GM12878 (cell line): ENCODE results near the gene MAGED4. TPM values are rescaled to one million over a fixed set of nuclear protein-coding genes. Genes with fewer than 3 reads are reported as not detected.

Experiments
- ATAC-seq: fragments of 200-7000 bp; cut with Tn5 transposase; 3 replicates; pipeline ENCODE4 v1.9.1; 2020; ENCODE audit warnings: mild to moderate bottlenecking, moderate library complexity
- BruUV-seq: library from RNA; stranded (reverse); fragments of 400-500 nt; replicated peaks from 2 replicates; lab custom pipeline; 2021; lab: Mats Ljungman, UMichigan
- CTCF ChIA-PET: fragments of 300-600 bp; sonication (Branson Sonifier 250); formaldehyde crosslinking; extraction: SDS; loops from one replicate; lab custom pipeline; 2021; ENCODE audit warnings: inconsistent platforms; lab: Yijun Ruan, JAX
- POLR2A ChIA-PET: fragments of 350-600 bp; formaldehyde crosslinking; extraction: SDS; loops from one replicate; lab custom pipeline; 2021; ENCODE audit warnings: inconsistent platforms; lab: Charles Lee
- RAD21 ChIA-PET: fragments of 300-600 bp; sonication (Branson Sonifier 250); formaldehyde crosslinking; loops from one replicate; lab custom pipeline; 2023; ENCODE audit warnings: antibody characterized with exemption; ENCODE audit not compliant: unreplicated experiment; lab: Charles Lee
- SMC1A ChIA-PET: fragments of 300-600 bp; sonication (Branson Sonifier 250); formaldehyde crosslinking; loops from one replicate; lab custom pipeline; 2023; ENCODE audit not compliant: unreplicated experiment, uncharacterized antibody; lab: Charles Lee
- DNase-seq: peaks from one replicate; pipeline ENCODE4 v3.0.0-alpha.2; 2011; ENCODE audit warnings: low read depth, low spot score
- FAIRE-seq: peaks from 3 replicates; lab custom pipeline; 2011; peaks lifted over from hg19 to GRCh38; lab: Jason Lieb, UNC
- H2AFZ ChIP-seq: 2 replicates; pipeline ENCODE4 v1.6.0; 2011; ENCODE audit warnings: low read depth, low read length, control low read depth; ENCODE audit not compliant: control insufficient read depth
- H3K27ac ChIP-seq: 2 replicates; pipeline ENCODE4 v1.5.1; 2011; ENCODE audit warnings: control low read depth; ENCODE audit not compliant: control insufficient read depth, insufficient read depth
- H3K27me3 ChIP-seq, 2 experiments: replicated peaks in 1 of 2; 2 replicates each; pipeline versions ENCODE4 v1.6.0 to v1.6.1; 2011; ENCODE audit warnings: low read length in 1 of 2; ENCODE audit not compliant: control insufficient read depth in 2 of 2, insufficient read depth in 2 of 2
- H3K36me3 ChIP-seq, 2 experiments: 2 replicates each; pipeline ENCODE4 v1.5.1; 2011; ENCODE audit warnings: low read length in 1 of 2; ENCODE audit not compliant: control insufficient read depth in 2 of 2, insufficient read depth in 2 of 2
- H3K4me1 ChIP-seq: 2 replicates; pipeline ENCODE4 v1.6.1; 2011; ENCODE audit warnings: mild to moderate bottlenecking, low read length, moderate library complexity, mixed read lengths; ENCODE audit not compliant: control insufficient read depth, insufficient read depth
- H3K4me2 ChIP-seq: 2 replicates; pipeline ENCODE4 v1.6.0; 2011; ENCODE audit warnings: control low read depth; ENCODE audit not compliant: control insufficient read depth, insufficient read depth
- H3K4me3 ChIP-seq: fragments of 200-600 bp; sonication (generic); 2 replicates; pipeline ENCODE4 v1.5.1; 2016
- H3K79me2 ChIP-seq: 2 replicates; pipeline ENCODE4 v1.6.0; 2011; ENCODE audit warnings: low read length; ENCODE audit not compliant: control insufficient read depth, insufficient read depth
- H3K9ac ChIP-seq: 2 replicates; pipeline ENCODE4 v1.8.0; 2011; ENCODE audit warnings: low read length, control low read depth, mixed read lengths; ENCODE audit not compliant: control insufficient read depth, insufficient read depth
- H3K9me3 ChIP-seq: replicated peaks from 3 replicates; pipeline ENCODE4 v1.5.1; 2011; ENCODE audit warnings: mild to moderate bottlenecking, low read length; ENCODE audit not compliant: control insufficient read depth, insufficient read depth
- H4K20me1 ChIP-seq: 2 replicates; pipeline ENCODE4 v1.6.0; 2011; ENCODE audit not compliant: control insufficient read depth, insufficient read depth
- BHLHE40 ChIP-seq, 2 experiments: fragments of 450-650 bp in 1 of 2; IDR thresholded peaks; 2 replicates each; pipeline ENCODE4 v1.6.1; 2011 to 2017; ENCODE audit warnings: low read depth in 2 of 2, borderline replicate concordance in 1 of 2, improper control_type of control experiment in 1 of 2, low read length in 1 of 2, mild to moderate bottlenecking in 1 of 2
- BMI1 ChIP-seq: fragments of 450-650 bp; IDR thresholded peaks from 2 replicates; pipeline ENCODE4 v1.6.1; 2016; ENCODE audit warnings: mild to moderate bottlenecking, moderate library complexity, borderline replicate concordance
- BRCA1 ChIP-seq: IDR thresholded peaks from 2 replicates; pipeline ENCODE4 v1.6.1; 2011; ENCODE audit warnings: low read depth, low read length, improper control_type of control experiment
- EP300 ChIP-seq, 2 experiments: fragments of 150-350 bp in 1 of 2; IDR thresholded peaks; 2 replicates each; pipeline ENCODE4 v1.6.1; 2011 to 2012; ENCODE audit warnings: low read depth in 2 of 2, low read length in 2 of 2, borderline replicate concordance in 1 of 2, improper control_type of control experiment in 1 of 2, inconsistent platforms in 1 of 2; ENCODE audit not compliant: control insufficient read depth in 1 of 2
- ESRRA ChIP-seq: IDR thresholded peaks from 2 replicates; pipeline ENCODE4 v1.6.1; 2012; ENCODE audit warnings: mild to moderate bottlenecking, low read length, improper control_type of control experiment
- MTA2 ChIP-seq: fragments of 450-650 bp; IDR thresholded peaks from 2 replicates; pipeline ENCODE4 v1.6.1; 2016; ENCODE audit warnings: low read depth, mild to moderate bottlenecking, moderate library complexity
- NFXL1 ChIP-seq: fragments of 450-650 bp; IDR thresholded peaks from 2 replicates; pipeline ENCODE4 v1.6.1; 2017; ENCODE audit warnings: antibody characterized with exemption, mild to moderate bottlenecking, borderline replicate concordance
- NFYA ChIP-seq: IDR thresholded peaks from 2 replicates; pipeline ENCODE4 v1.6.1; 2011; ENCODE audit warnings: low read depth, mild to moderate bottlenecking, low read length, improper control_type of control experiment, borderline replicate concordance
- POLR2AphosphoS2 ChIP-seq: IDR thresholded peaks from 2 replicates; pipeline ENCODE4 v1.6.1; 2011; ENCODE audit warnings: low read depth, mild to moderate bottlenecking, low read length, improper control_type of control experiment, moderate library complexity
- POLR2AphosphoS5 ChIP-seq: IDR thresholded peaks from 2 replicates; pipeline ENCODE4 v1.6.1; 2011; ENCODE audit warnings: mild to moderate bottlenecking, low read length, inconsistent platforms
- RB1 ChIP-seq: fragments of 450-650 bp; formaldehyde crosslinking; IDR thresholded peaks from 2 replicates; pipeline ENCODE4 v1.6.1; 2017; ENCODE audit warnings: mild to moderate bottlenecking, borderline replicate concordance
- RELA ChIP-seq: fragments of 450-650 bp; IDR thresholded peaks from 2 replicates; pipeline ENCODE4 v1.8.0; 2014; ENCODE audit warnings: borderline replicate concordance; ENCODE audit not compliant: partially characterized antibody
- TBL1XR1 ChIP-seq: IDR thresholded peaks from 2 replicates; pipeline ENCODE4 v1.6.1; 2012; ENCODE audit warnings: low read depth, low read length, improper control_type of control experiment
- ZNF622 ChIP-seq: fragments of 450-650 bp; IDR thresholded peaks from 2 replicates; pipeline ENCODE4 v1.6.1; 2017; ENCODE audit warnings: mild to moderate bottlenecking, inconsistent platforms
- WGBS: methylation state at CpG from one replicate; pipeline ENCODE4 v1.1.6; 2016; ENCODE audit warnings: low lambda C conversion rate; ENCODE audit not compliant: insufficient replicate concordance, insufficient coverage; ENCODE audit errors: missing lambda C conversion rate; 5-methylcytosine and 5-hydroxymethylcytosine counted together
- in situ Hi-C: fragments of 300-500 bp; cut with MboI; formaldehyde crosslinking; loops from 9 replicates; pipeline ENCODE4 v1.14.3; 2018; ENCODE audit warnings: mixed read lengths
- intact Hi-C: fragments of 100-400 bp; cut with micrococcal nuclease; formaldehyde crosslinking; loops from one replicate; pipeline ENCODE4 v1.14.2; 2022; ENCODE audit not compliant: unreplicated experiment
- polyA plus RNA-seq, 11 experiments: library from polyadenylated mRNA; depleted of rRNA in 4 of 11; unstranded in 6 of 11; stranded (reverse) in 5 of 11; fragments of >200 nt; fragmentation: Nextera tagmentation in 4 of 11; fragmentation: Illumina TruSeq in 1 of 11; extraction: Ambion mirVana in 4 of 11; extraction: Trizol in 1 of 11; gene quantifications; 1 replicate in 1 of 11; 2 replicates in 10 of 11; pipeline versions ENCODE4 v1.2.1 to v1.2.3, GENCODE V29; 2011 to 2016; ENCODE audit warnings: inconsistent platforms in 2 of 11, missing spikeins in 2 of 11, low read depth in 1 of 11
- total RNA-seq, 4 experiments: library from RNA; depleted of rRNA in 3 of 4; stranded (reverse); fragments of >200 nt in 3 of 4; fragmentation: Illumina TruSeq in 1 of 4; extraction: Trizol in 1 of 4; gene quantifications; 2 replicates each; pipeline versions ENCODE4 v1.2.1 to v1.2.3, GENCODE V29; 2013 to 2021
- TF ChIP-seq, protein P1 (sequence below): fragments of 450-650 bp; IDR thresholded peaks from 2 replicates; pipeline ENCODE4 v1.6.1; 2017; ENCODE audit warnings: antibody characterized with exemption, mild to moderate bottlenecking, moderate library complexity
- TF ChIP-seq, protein P2 (sequence below): fragments of 450-650 bp; IDR thresholded peaks from 2 replicates; pipeline ENCODE4 v1.6.1; 2017; ENCODE audit warnings: mild to moderate bottlenecking
- TF ChIP-seq, protein P3 (sequence below): IDR thresholded peaks from 2 replicates; pipeline ENCODE4 v1.6.1; 2012; ENCODE audit warnings: low read depth, low read length, improper control_type of control experiment

The MAGED4 gene
- total and polyA plus RNA-seq, 10 of the 15 experiments (the other 5 are each of a cell fraction or from before 2014, with no cell fraction given): not detected

DNA sequence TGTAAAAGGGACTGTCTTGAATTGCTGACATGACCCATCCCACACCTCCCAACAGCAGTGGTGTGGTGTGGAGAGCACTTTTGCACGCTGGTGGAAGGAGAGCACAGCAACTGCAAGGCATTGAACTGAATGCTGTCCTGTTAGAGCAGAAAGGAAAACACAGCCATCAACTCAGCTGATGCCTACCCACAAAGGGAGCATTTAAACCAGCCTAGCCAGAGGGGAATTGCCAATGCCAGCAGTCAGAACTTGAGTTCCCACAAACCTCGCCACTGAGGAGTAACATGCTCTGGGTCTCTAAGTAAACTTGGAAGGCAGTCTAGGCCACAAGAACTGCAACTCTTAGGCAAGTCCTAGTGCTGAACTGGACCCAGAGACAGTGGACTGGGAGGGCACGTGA lies 31.9 kb downstream of the MAGED4 start (continued):
- TF ChIP-seq, protein P1, sequence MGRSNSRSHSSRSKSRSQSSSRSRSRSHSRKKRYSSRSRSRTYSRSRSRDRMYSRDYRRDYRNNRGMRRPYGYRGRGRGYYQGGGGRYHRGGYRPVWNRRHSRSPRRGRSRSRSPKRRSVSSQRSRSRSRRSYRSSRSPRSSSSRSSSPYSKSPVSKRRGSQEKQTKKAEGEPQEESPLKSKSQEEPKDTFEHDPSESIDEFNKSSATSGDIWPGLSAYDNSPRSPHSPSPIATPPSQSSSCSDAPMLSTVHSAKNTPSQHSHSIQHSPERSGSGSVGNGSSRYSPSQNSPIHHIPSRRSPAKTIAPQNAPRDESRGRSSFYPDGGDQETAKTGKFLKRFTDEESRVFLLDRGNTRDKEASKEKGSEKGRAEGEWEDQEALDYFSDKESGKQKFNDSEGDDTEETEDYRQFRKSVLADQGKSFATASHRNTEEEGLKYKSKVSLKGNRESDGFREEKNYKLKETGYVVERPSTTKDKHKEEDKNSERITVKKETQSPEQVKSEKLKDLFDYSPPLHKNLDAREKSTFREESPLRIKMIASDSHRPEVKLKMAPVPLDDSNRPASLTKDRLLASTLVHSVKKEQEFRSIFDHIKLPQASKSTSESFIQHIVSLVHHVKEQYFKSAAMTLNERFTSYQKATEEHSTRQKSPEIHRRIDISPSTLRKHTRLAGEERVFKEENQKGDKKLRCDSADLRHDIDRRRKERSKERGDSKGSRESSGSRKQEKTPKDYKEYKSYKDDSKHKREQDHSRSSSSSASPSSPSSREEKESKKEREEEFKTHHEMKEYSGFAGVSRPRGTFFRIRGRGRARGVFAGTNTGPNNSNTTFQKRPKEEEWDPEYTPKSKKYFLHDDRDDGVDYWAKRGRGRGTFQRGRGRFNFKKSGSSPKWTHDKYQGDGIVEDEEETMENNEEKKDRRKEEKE: no peak
- no peak for TF ChIP-seq BMI1
- no peak for TF ChIP-seq RB1
- no peak for TF ChIP-seq RELA
- no peak for TF ChIP-seq POLR2AphosphoS5

DNA sequence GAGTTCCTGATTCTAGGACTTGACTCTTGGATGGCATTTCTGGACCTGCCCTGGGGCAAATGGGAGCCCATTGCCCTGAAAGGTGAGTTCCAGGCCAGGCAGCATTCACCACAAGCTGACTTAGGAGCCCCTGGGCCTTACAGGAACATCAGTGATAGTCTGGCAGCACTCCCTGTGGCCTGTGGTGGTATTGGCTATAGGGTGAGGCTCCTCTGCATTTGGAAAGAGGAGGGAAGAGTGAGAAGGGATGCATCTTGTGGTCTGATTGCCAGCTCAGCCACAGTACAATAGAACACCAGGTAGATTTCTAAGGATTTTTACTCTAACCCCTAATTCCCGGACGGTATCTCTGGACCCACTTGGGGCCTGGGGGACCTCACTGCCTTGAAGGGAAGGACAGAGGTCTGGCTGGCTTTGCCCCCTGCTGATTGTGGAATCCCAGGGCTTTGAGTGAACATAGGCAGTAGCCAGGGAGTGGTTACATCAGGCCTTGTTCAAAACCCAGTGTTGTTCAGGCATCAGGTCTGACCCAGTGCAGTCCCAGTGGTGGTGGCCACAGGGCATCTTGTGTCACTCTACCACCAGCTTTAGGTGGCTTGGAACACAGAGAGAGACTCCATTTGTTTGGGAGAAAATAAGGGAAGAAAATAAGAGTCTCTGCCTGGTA lies 32.9 kb downstream of the MAGED4 start:
- Histone ChIP-seq H3K36me3 (no peaks in the 10 kb centered on the region), H4K20me1 (no peaks in the 10 kb centered on the region), H3K4me2 (no peak overlapping the region), H3K27me3 (no peaks in the 10 kb centered on the region), H3K79me2 (no peaks in the 10 kb centered on the region), H3K9me3 (no peaks in the 10 kb centered on the region), H3K9ac (no peak overlapping the region), H3K27ac (no peak overlapping the region), H2AFZ (no peak overlapping the region), H3K4me1 (no peaks in the 10 kb centered on the region), H3K4me3 (no peak overlapping the region)
- FAIRE-seq: no peak
- ChIA-PET SMC1A (no interaction called here), POLR2A (no interaction called here), RAD21 (no interaction called here), CTCF (interaction anchor here (0.7 kb wide), 1 partner anchor 57 kb away, joined by 3 read pairs; no protein-coding TSS in a partner anchor)
- no peak for DNase-seq
- BruUV-seq: no TSS peak
- ATAC-seq: no peak
- intact Hi-C loops: no loop called here
- WGBS: 54% methylated on average over 2 of the region's 2 CpGs
- in situ Hi-C loops: loop anchor here (25.0 kb wide), 1 partner anchor 95 kb away; no protein-coding TSS in a partner anchor
- TF ChIP-seq, protein P2, sequence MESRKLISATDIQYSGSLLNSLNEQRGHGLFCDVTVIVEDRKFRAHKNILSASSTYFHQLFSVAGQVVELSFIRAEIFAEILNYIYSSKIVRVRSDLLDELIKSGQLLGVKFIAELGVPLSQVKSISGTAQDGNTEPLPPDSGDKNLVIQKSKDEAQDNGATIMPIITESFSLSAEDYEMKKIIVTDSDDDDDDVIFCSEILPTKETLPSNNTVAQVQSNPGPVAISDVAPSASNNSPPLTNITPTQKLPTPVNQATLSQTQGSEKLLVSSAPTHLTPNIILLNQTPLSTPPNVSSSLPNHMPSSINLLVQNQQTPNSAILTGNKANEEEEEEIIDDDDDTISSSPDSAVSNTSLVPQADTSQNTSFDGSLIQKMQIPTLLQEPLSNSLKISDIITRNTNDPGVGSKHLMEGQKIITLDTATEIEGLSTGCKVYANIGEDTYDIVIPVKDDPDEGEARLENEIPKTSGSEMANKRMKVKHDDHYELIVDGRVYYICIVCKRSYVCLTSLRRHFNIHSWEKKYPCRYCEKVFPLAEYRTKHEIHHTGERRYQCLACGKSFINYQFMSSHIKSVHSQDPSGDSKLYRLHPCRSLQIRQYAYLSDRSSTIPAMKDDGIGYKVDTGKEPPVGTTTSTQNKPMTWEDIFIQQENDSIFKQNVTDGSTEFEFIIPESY: no peak
- TF ChIP-seq POLR2AphosphoS2: no peak
- TF ChIP-seq ESRRA: no peak
- TF ChIP-seq, protein P3, sequence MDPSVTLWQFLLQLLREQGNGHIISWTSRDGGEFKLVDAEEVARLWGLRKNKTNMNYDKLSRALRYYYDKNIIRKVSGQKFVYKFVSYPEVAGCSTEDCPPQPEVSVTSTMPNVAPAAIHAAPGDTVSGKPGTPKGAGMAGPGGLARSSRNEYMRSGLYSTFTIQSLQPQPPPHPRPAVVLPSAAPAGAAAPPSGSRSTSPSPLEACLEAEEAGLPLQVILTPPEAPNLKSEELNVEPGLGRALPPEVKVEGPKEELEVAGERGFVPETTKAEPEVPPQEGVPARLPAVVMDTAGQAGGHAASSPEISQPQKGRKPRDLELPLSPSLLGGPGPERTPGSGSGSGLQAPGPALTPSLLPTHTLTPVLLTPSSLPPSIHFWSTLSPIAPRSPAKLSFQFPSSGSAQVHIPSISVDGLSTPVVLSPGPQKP: no peak
- TF ChIP-seq NFYA: no peak
- no peak for TF ChIP-seq NFXL1
- no peak for TF ChIP-seq BRCA1
- TF ChIP-seq MTA2: no peak
- no peak for TF ChIP-seq ZNF622
- TF ChIP-seq EP300 (IDR thresholded peaks at IDR 0.05; ENCODE audit: borderline replicate concordance in 1 of 2, control insufficient read depth in 1 of 2, low read depth in 2 of 2, low read length in 2 of 2): no peak
- no peak for TF ChIP-seq BHLHE40 (IDR thresholded peaks at IDR 0.05; ENCODE audit: borderline replicate concordance in 1 of 2, low read depth in 2 of 2, low read length in 1 of 2)
- no peak for TF ChIP-seq TBL1XR1
- no peak for TF ChIP-seq RELA
